OCI-LY1 (cell line): ENCODE measurements around the gene KRTAP12-2.

Source experiments
- EZH2 ChIP-seq: fragments of 200-600 bp; sonication (generic), shearing (Covaris generic); IDR thresholded peaks from 2 replicates; pipeline ENCODE4 v1.8.0; 2017; ENCODE audit warnings: borderline replicate concordance, mixed run types, mild to moderate bottlenecking, antibody characterized with exemption, low read length, moderate library complexity, mixed read lengths
- TF ChIP-seq, protein P1 (sequence below): fragments of 200-600 bp; sonication (generic), shearing (Covaris generic); IDR thresholded peaks from 2 replicates; pipeline ENCODE4 v1.5.1; 2017; ENCODE audit warnings: mild to moderate bottlenecking, antibody characterized with exemption, low read length, moderate library complexity, mixed read lengths

DNA sequence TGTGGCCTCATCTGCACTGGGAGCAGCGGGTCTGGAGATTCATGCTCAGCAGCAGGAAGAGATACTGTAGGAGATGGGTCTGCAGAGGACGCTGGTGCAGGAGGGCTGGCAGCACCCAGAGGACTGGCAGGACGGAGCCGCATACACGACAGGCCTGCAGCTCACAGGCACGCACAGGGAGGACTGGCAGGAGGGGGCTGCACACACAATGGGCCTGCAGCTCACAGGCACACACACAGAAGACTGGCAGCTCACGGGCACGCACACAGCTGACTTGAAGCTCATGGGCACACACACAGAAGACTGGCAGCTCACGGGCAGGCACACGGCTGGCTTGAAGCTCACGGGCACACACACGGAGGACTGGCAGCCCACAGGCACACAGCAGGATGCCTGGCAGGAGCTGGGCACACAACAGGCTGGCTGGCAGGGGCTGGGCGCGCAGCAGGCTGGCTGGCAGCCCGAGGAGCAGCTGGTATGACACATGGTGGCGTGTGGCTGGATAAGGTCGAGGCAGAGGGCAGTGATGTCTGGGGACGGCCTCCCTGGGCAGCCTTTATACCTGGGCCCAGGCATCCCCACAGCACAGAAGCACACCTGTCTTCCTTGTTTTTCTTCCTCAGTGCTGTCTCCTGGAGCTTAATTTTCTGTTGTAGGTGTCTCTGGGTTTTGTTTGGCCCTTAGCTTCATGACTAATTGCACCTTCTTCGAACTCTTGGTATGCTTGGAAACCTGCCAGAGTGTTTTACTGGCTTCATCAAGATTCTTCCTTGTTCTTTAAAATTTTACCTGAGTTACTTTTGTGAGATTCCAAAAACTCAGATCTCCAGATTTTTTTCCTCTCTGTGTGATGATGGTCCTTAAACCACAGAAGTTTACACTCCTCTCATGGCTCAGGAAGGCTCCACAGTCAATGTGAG lies at the start of gene KRTAP12-2:
- TF ChIP-seq, protein P1, sequence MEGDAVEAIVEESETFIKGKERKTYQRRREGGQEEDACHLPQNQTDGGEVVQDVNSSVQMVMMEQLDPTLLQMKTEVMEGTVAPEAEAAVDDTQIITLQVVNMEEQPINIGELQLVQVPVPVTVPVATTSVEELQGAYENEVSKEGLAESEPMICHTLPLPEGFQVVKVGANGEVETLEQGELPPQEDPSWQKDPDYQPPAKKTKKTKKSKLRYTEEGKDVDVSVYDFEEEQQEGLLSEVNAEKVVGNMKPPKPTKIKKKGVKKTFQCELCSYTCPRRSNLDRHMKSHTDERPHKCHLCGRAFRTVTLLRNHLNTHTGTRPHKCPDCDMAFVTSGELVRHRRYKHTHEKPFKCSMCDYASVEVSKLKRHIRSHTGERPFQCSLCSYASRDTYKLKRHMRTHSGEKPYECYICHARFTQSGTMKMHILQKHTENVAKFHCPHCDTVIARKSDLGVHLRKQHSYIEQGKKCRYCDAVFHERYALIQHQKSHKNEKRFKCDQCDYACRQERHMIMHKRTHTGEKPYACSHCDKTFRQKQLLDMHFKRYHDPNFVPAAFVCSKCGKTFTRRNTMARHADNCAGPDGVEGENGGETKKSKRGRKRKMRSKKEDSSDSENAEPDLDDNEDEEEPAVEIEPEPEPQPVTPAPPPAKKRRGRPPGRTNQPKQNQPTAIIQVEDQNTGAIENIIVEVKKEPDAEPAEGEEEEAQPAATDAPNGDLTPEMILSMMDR = no peak
- no peak for TF ChIP-seq EZH2
